ENCODE measurements around the gene BEST4. TPM values are rescaled to one million over a fixed set of nuclear protein-coding genes. Genes with fewer than 3 reads are reported as not detected.
A peak's percentile ranks its signal among the peaks of the same experiment; 100 is the strongest.

Gene BEST4
- total RNA-seq (2014; rRNA removed; shearing (Covaris generic)) (0.44 and 0.93 TPM in 2 replicates), total RNA-seq (2022) (3.1 and 3.3 TPM in 2 replicates), Bru-seq, nascent RNA (percentile 37 among the genes with signal in this experiment), BruChase-seq, experiment 1, labeled RNA remaining after a 6-hour chase (percentile 31 among the genes with signal in this experiment), BruChase-seq, experiment 2, labeled RNA remaining after a 2-hour chase (percentile 38 among the genes with signal in this experiment)
- long read RNA-seq, partial matches to known transcripts = 5 of 10 reads
- long read RNA-seq, other reads (novel, unspliced or antisense) = 5 of 10 reads

DNA sequence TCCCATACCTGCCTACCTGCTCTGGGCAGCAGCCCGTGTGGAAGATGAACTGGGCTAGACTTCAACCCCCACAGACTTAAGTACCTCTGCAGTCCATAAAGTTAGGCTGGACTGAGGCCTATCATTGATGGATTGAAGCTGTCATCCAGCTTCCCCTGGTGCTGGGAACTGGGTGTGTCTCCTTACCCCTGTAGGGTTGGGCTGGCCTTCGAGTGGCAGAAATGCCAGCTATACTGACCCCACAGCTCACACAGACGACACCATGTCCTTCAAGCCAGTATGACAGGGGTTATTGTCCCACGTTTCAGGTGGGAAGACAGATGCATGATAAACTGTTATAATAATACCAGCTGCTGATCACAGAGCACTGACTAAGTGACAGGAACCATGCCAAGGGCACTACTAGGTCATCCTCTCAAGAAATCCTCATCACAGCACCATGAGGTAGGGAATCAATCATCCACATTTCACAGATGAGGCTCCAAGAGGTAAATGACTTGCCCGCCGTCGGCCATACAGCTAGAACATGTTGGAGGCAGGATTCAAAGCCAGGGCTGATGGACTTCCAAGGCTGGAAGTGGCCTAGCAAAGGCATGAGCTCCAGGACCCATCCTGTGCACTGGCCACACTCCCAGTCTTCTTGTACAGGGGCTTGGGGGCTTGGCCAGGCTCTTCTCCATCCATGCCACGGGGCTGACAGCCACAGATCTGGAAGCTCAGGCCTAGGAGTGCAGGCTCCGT is at the start of gene BEST4:
Gene BEST4, minus strand, starts transcription at position 51 of the 741 bp plus-strand sequence. CDS start 465 bp downstream, outside the sequence.
- no peaks in the 10 kb centered on the region for H4K20me1 ChIP-seq (ENCODE audit: insufficient read depth, low read length)
- TF ChIP-seq, protein P1, sequence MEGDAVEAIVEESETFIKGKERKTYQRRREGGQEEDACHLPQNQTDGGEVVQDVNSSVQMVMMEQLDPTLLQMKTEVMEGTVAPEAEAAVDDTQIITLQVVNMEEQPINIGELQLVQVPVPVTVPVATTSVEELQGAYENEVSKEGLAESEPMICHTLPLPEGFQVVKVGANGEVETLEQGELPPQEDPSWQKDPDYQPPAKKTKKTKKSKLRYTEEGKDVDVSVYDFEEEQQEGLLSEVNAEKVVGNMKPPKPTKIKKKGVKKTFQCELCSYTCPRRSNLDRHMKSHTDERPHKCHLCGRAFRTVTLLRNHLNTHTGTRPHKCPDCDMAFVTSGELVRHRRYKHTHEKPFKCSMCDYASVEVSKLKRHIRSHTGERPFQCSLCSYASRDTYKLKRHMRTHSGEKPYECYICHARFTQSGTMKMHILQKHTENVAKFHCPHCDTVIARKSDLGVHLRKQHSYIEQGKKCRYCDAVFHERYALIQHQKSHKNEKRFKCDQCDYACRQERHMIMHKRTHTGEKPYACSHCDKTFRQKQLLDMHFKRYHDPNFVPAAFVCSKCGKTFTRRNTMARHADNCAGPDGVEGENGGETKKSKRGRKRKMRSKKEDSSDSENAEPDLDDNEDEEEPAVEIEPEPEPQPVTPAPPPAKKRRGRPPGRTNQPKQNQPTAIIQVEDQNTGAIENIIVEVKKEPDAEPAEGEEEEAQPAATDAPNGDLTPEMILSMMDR (conservative IDR thresholded peaks at IDR 0.05; ENCODE audit: low read length) = no peak
- no peak for TF ChIP-seq EZH2phosphoT487 (IDR thresholded peaks at IDR 0.05; ENCODE audit: borderline replicate concordance, low read depth, low read length)
- no peaks in the 10 kb centered on the region for H3K36me3 ChIP-seq (ENCODE audit: insufficient read depth, low read length)
- H3K4me2 ChIP-seq (ENCODE audit: low read length) = no peak within 1 kb of the TSS
- H3K4me1 ChIP-seq (ENCODE audit: insufficient read depth, low read length, poor library complexity, severe bottlenecking) = peaks cover 31% of the 10 kb centered on the region
- no peak within 1 kb of the TSS for H3K27ac ChIP-seq (ENCODE audit: low read depth, low read length, poor library complexity, severe bottlenecking)
- no peak within 1 kb of the TSS for H2AFZ ChIP-seq (ENCODE audit: low read length)
- DNase-seq (ENCODE audit: low spot score) = no peak
- no peaks in the 10 kb centered on the region for H3K9me3 ChIP-seq (ENCODE audit: low read length)
- intact Hi-C loops (cut with micrococcal nuclease; ENCODE audit: unreplicated experiment) = no loop called here
- H3K9me2 ChIP-seq (ENCODE audit: insufficient read depth, low read length) = no peaks in the 10 kb centered on the region
- ChIA-PET CTCF (ENCODE audit: unreplicated experiment) (interaction anchor here (1.1 kb wide), 1 partner anchor 13 kb away, joined by 3 read pairs; the partner anchor contains the start of gene RPS8), POLR2A (interaction anchor here (0.6 to 1.8 kb wide), 4 partner anchors 13 to 1746 kb away, joined by 3 to 5 read pairs (median 3); partner anchors contain the start of gene RPS8)
- no TSS peak for BruUV-seq (replicated peaks)
- H3K79me2 ChIP-seq (ENCODE audit: insufficient read depth, low read depth, low read length) = no peaks in the 10 kb centered on the region
- no peak within 1 kb of the TSS for H3K4me3 ChIP-seq (ENCODE audit: low read depth, low read length, poor library complexity, severe bottlenecking)

DNA sequence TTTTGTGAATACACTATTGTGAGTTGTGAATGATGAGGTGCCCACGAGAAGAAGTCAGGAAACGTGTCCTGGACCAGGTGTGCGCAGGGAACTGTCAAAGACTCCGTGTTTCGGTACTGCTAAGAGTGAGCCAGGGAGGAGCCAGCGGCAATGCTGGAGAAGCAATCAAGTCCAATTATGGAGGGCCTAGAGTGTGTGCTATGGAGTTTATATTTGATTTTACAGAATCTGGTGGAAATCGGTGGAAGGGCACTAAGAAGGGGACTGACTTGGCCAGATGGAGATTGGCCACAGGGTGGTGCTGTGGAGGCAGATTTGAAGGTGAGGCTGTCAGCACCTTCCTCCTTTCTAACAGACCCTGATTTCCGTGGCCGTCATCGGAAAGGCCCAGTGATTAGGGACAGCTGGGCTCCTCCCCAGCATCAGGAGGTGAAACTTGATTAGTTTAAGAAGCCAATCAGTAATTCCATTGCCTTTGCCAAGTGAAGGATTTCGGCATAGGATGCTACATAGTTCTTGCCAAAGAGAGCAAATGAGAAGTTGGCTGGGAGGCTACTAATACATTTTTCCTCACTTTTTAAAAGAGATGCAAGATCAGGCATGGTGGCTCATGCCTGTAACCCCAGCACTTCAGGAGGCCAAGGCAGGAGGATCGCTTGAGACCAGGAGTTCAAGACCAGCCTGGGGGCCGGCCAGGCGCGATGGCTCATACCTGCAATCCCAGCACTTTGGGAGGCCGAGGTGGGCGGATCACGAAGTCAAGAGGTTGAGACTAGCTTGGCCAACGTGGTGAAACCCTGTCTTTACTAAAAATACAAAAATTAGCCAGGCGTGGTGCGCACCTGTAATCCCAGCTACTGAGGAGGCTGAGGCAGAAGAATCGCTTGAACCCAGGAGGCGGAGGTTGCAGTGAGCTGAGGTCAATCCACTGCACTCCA is 48.0 kb upstream of the BEST4 start:
- ChIA-PET CTCF (ENCODE audit: unreplicated experiment) (no interaction called here), POLR2A (interaction anchor here (1.0 kb wide), 1 partner anchor 128 kb away, joined by 3 read pairs; no protein-coding TSS in a partner anchor)
- H4K20me1 ChIP-seq (ENCODE audit: insufficient read depth, low read length) = no peaks in the 10 kb centered on the region
- DNase-seq (ENCODE audit: low spot score) = peak; percentile 77
- no peak overlapping the region for H3K27ac ChIP-seq (ENCODE audit: low read depth, low read length, poor library complexity, severe bottlenecking)
- BruUV-seq (replicated peaks) = no TSS peak
- intact Hi-C loops (cut with micrococcal nuclease; ENCODE audit: unreplicated experiment) = loop anchor here (2.0 to 10.0 kb wide), 3 partner anchors 149 to 465 kb away; partner anchors contain the start of genes EIF2B3 and HECTD3
- H3K9me2 ChIP-seq (ENCODE audit: insufficient read depth, low read length) = no peaks in the 10 kb centered on the region
- no peaks in the 10 kb centered on the region for H3K79me2 ChIP-seq (ENCODE audit: insufficient read depth, low read depth, low read length)
- H3K36me3 ChIP-seq (ENCODE audit: insufficient read depth, low read length) = no peaks in the 10 kb centered on the region
- H2AFZ ChIP-seq (ENCODE audit: low read length) = peak overlapping the region; percentile 51; the same call in 1 of the 2 replicates
- H3K4me3 ChIP-seq (ENCODE audit: low read depth, low read length, poor library complexity, severe bottlenecking) = no peak overlapping the region
- H3K4me2 ChIP-seq (ENCODE audit: low read length) = no peak overlapping the region
- no peaks in the 10 kb centered on the region for H3K9me3 ChIP-seq (ENCODE audit: low read length)
- TF ChIP-seq, protein P1 (conservative IDR thresholded peaks at IDR 0.05; ENCODE audit: low read length) = peak; percentile 94
- no peak for TF ChIP-seq EZH2phosphoT487 (IDR thresholded peaks at IDR 0.05; ENCODE audit: borderline replicate concordance, low read depth, low read length)
- H3K4me1 ChIP-seq (ENCODE audit: insufficient read depth, low read length, poor library complexity, severe bottlenecking) = no peaks in the 10 kb centered on the region
